Psoas muscle (tissue), 8 donors: ENCODE data around the gene RGS3. TPM values are rescaled to one million over a fixed set of nuclear protein-coding genes. Genes with fewer than 3 reads are reported as not detected.

Source experiments
- ATAC-seq, 4 donors: fragments of 200-7000 bp; cut with Tn5 transposase; one replicate each; pipeline ENCODE4 v1.9.1; 2020; ENCODE audit warnings: moderate library complexity in 3 of 4, mild to moderate bottlenecking in 2 of 4
- DNase-seq, 2 donors: peaks; one replicate each; pipeline ENCODE4 v3.0.0-alpha.2; 2020
- H3K27ac ChIP-seq: fragments of 200-600 bp; one replicate; pipeline ENCODE4 v1.8.0; 2022
- H3K27me3 ChIP-seq, 3 donors: fragments of 200-600 bp in 1 of 3; one replicate each; pipeline versions ENCODE4 v1.6.1 to v1.8.0; 2013 to 2022; ENCODE audit warnings: low read length in 2 of 3, mild to moderate bottlenecking in 2 of 3, moderate library complexity in 1 of 3; ENCODE audit not compliant: insufficient read depth in 3 of 3
- H3K36me3 ChIP-seq, 2 donors: fragments of 200-600 bp in 1 of 2; one replicate each; pipeline versions ENCODE4 v1.6.1 to v1.8.0; 2013 to 2022; ENCODE audit warnings: low read depth in 1 of 2, mild to moderate bottlenecking in 1 of 2, moderate library complexity in 1 of 2; ENCODE audit not compliant: insufficient read depth in 1 of 2
- H3K4me1 ChIP-seq: fragments of 200-600 bp; one replicate; pipeline ENCODE4 v1.8.0; 2022
- H3K4me3 ChIP-seq: fragments of 200-600 bp; one replicate; pipeline ENCODE4 v1.8.0; 2022; ENCODE audit warnings: mild to moderate bottlenecking
- H3K9me3 ChIP-seq: fragments of 200-600 bp; one replicate; pipeline ENCODE4 v1.8.0; 2022
- WGBS, 3 donors: extraction: QIAGEN DNeasy Blood & Tissue Kit; methylation state at CpG; one replicate each; pipeline versions ENCODE4 v1.1.6 to v1.1.7; 2013; 5-methylcytosine and 5-hydroxymethylcytosine counted together
- intact Hi-C, 2 donors: fragments of 100-400 bp; cut with DNase I; formaldehyde crosslinking; loops; one replicate each; pipeline versions ENCODE4 v1.11.0 to v1.14.2; 2022
- polyA plus RNA-seq, 3 donors: library from polyadenylated mRNA; stranded (reverse); fragments of 200-250 nt; gene quantifications; one replicate each; pipeline ENCODE4 v1.2.3, GENCODE V29; 2013
- total RNA-seq, 4 donors: library from RNA; stranded (reverse); fragmentation: NEBNext Ultra II Directional in 2 of 4; extraction: Animal tissue kit (Norgen Biotek cat#: 25700) in 2 of 4; gene quantifications; one replicate each; pipeline versions ENCODE4 v1.2.1 to v1.2.4, GENCODE V29; 2021 to 2023
- TF ChIP-seq, protein P1 (sequence below): fragments of 200-600 bp; IDR thresholded peaks from one replicate; pipeline ENCODE4 v1.8.0; 2022; ENCODE audit warnings: antibody characterized with exemption
- donor health status: healthy with polysubstance abuse.
- donor health status: DM: no; HTN: no; CAD: no; lungs with moderate emphysema.
- donor health status: Bipolar disorder and iron deficiency.
- donor health status: healthy.
- donor health status: DM: yes; HTN: yes; CAD: no.
- donor health status: DM: no; HTN: no; CAD: no.
- donor health status: DM: no; HTN: no; CAD: no.
- donor health status: DM: yes; HTN: yes; CAD: no.

RGS3 gene
- total and polyA plus RNA-seq, 7 donors: 7.1 to 38.1 (median 14.6) TPM

- no peaks in the 10 kb centered on the region for H3K4me1 ChIP-seq
- ATAC-seq: no peak
- 97 to 99% (median 97%) methylated on average over 9 to 10 of the region's 10 CpGs for WGBS, 3 donors
These were observed 35.8 kb downstream of the RGS3 start for GRCh38 chr9:113499153-113499875.

GRCh38 chr9:113499876-113500497 is 36.5 kb downstream of the RGS3 start:
- WGBS, 3 donors: 80 to 83% (median 82%) methylated on average over 5 of the region's 5 CpGs
- TF ChIP-seq, protein P1, sequence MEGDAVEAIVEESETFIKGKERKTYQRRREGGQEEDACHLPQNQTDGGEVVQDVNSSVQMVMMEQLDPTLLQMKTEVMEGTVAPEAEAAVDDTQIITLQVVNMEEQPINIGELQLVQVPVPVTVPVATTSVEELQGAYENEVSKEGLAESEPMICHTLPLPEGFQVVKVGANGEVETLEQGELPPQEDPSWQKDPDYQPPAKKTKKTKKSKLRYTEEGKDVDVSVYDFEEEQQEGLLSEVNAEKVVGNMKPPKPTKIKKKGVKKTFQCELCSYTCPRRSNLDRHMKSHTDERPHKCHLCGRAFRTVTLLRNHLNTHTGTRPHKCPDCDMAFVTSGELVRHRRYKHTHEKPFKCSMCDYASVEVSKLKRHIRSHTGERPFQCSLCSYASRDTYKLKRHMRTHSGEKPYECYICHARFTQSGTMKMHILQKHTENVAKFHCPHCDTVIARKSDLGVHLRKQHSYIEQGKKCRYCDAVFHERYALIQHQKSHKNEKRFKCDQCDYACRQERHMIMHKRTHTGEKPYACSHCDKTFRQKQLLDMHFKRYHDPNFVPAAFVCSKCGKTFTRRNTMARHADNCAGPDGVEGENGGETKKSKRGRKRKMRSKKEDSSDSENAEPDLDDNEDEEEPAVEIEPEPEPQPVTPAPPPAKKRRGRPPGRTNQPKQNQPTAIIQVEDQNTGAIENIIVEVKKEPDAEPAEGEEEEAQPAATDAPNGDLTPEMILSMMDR: no peak
- no peaks in the 10 kb centered on the region for H3K27me3 ChIP-seq
- no peaks in the 10 kb centered on the region for H3K9me3 ChIP-seq
- no peak overlapping the region for H3K4me3 ChIP-seq
- peak overlapping the region; percentile 10 for H3K27ac ChIP-seq
- H3K36me3 ChIP-seq: no peaks in the 10 kb centered on the region
- intact Hi-C loops: loop anchor here in 1 of 2 donors (5.0 kb wide), 1 partner anchor 32 kb away; no protein-coding TSS in a partner anchor
- no peaks in the 10 kb centered on the region for H3K4me1 ChIP-seq
- DNase-seq: no peak
- ATAC-seq: no peak

More at GRCh38 chr9:113499153-113499875, 35.8 kb downstream of the RGS3 start:
- DNase-seq: no peak
- Histone ChIP-seq H3K27me3 (no peaks in the 10 kb centered on the region), H3K27ac (no peak overlapping the region), H3K4me3 (no peak overlapping the region), H3K36me3 (no peaks in the 10 kb centered on the region), H3K9me3 (no peaks in the 10 kb centered on the region)
- TF ChIP-seq, protein P1: no peak
- intact Hi-C loops: loop anchor here in 1 of 2 donors (5.0 kb wide), 1 partner anchor 33 kb away; no protein-coding TSS in a partner anchor

- Histone ChIP-seq H3K36me3 (no peaks in the 10 kb centered on the region), H3K4me3 (peak overlapping the region; percentile 58), H3K9me3 (no peaks in the 10 kb centered on the region), H3K27ac (peak overlapping the region; percentile 41), H3K4me1 (no peaks in the 10 kb centered on the region), H3K27me3 (no peaks in the 10 kb centered on the region)
- intact Hi-C loops: no loop called here
- DNase-seq (no peak), ATAC-seq (peak in 3 of 4 donors; percentile 24 to 59 (median 29))
- 78 to 82% (median 78%) methylated on average over 20 of the region's 20 CpGs for WGBS, 3 donors
- TF ChIP-seq, protein P1: no peak
These were observed 37.7 kb downstream of the RGS3 start for GRCh38 chr9:113501129-113501686.

DNA sequence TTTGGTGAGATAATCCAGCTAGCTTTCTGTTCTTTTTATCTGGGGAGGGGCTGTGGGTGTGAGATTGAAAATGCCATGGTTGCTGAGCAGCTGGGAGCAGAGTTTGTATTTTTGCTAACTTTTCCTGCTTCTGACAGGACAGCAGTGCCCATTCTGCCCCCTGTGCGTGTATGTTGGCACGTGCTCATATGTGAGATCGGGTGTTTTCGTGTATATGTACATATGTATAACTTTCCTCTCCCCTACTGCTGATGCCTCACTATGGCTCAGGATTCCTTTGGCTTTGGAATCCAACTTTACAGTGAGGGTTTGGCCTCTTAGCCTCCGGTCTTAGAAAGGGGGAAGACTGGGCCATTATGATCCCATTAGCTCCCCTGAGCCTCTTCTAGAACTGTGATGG is 38.3 kb downstream of the RGS3 start:
- WGBS, 3 donors: 81 to 87% (median 85%) methylated on average over 5 of the region's 5 CpGs
- Histone ChIP-seq H3K4me1 (no peaks in the 10 kb centered on the region), H3K36me3 (no peaks in the 10 kb centered on the region), H3K27ac (peak overlapping the region; percentile 41), H3K4me3 (peak overlapping the region; percentile 58), H3K9me3 (no peaks in the 10 kb centered on the region), H3K27me3 (no peaks in the 10 kb centered on the region)
- no peak for DNase-seq
- ATAC-seq: no peak
- intact Hi-C loops: no loop called here
- TF ChIP-seq, protein P1: no peak
